PFSK-1 (cell line): ENCODE results near the gene NOC4L.

Experiments
- FOXP2 ChIP-seq: optimal IDR thresholded peaks from 2 replicates; pipeline ENCODE3; 2011; ENCODE audit warnings: borderline replicate concordance, control low read depth, inconsistent platforms; ENCODE audit not compliant: insufficient read depth; ENCODE audit errors: extremely low read length, extremely low read depth
- POLR2AphosphoS5 ChIP-seq: IDR thresholded peaks from 2 replicates; pipeline ENCODE4 v1.6.1; 2012; ENCODE audit warnings: low read depth, mild to moderate bottlenecking, control low read depth, low read length, moderate library complexity
- REST ChIP-seq, 2 experiments: IDR thresholded peaks; 2 replicates each; pipeline versions ENCODE4 v1.6.1 to v1.8.0; 2011 to 2012; ENCODE audit warnings: low read depth in 2 of 2, low read length in 2 of 2, control low read depth in 1 of 2, inconsistent platforms in 1 of 2, mild to moderate bottlenecking in 1 of 2, moderate library complexity in 1 of 2; ENCODE audit not compliant: insufficient read depth in 1 of 2
- SIN3A ChIP-seq: IDR thresholded peaks from 2 replicates; pipeline ENCODE4 v1.6.1; 2012; ENCODE audit warnings: mild to moderate bottlenecking, low read length, moderate library complexity, borderline replicate concordance; ENCODE audit not compliant: insufficient read depth
- TAF1 ChIP-seq: IDR thresholded peaks from 2 replicates; pipeline ENCODE4 v1.6.1; 2012; ENCODE audit warnings: low read length, control low read depth, borderline replicate concordance; ENCODE audit not compliant: insufficient read depth

The NOC4L gene

GRCh38 chr12:132102297-132102696 is 42.0 kb upstream of the NOC4L start:
- no peak for TF ChIP-seq TAF1
- TF ChIP-seq SIN3A = no peak
- TF ChIP-seq FOXP2 = no peak
- no peak for TF ChIP-seq POLR2AphosphoS5
- TF ChIP-seq REST (IDR thresholded peaks at IDR 0.05; ENCODE audit: insufficient read depth in 1 of 2, low read depth in 2 of 2, low read length in 2 of 2) = no peak

GRCh38 chr12:132103542-132104308 is 40.5 kb upstream of the NOC4L start:
- TF ChIP-seq FOXP2 (no peak), TAF1 (no peak), POLR2AphosphoS5 (no peak), REST (IDR thresholded peaks at IDR 0.05; ENCODE audit: insufficient read depth in 1 of 2, low read depth in 2 of 2, low read length in 2 of 2) (no peak), SIN3A (no peak)

GRCh38 chr12:132105467-132105866 is 38.8 kb upstream of the NOC4L start:
- TF ChIP-seq FOXP2 (no peak), REST (IDR thresholded peaks at IDR 0.05; ENCODE audit: insufficient read depth in 1 of 2, low read depth in 2 of 2, low read length in 2 of 2) (no peak), POLR2AphosphoS5 (no peak), SIN3A (no peak), TAF1 (no peak)

GRCh38 chr12:132106921-132107320 is 37.3 kb upstream of the NOC4L start:
- TF ChIP-seq REST (IDR thresholded peaks at IDR 0.05; ENCODE audit: insufficient read depth in 1 of 2, low read depth in 2 of 2, low read length in 2 of 2) (no peak), FOXP2 (no peak), POLR2AphosphoS5 (no peak), SIN3A (no peak), TAF1 (no peak)
